Measurements from ENCODE around the gene IRGC.

The IRGC gene

GRCh38 chr19:43691755-43692154, 24.1 kb upstream of the IRGC start:
- DNase-seq (ENCODE audit: low spot score), result no peak

- DNase-seq (ENCODE audit: low spot score), result no peak
Measured at GRCh38 chr19:43692385-43692784, 23.5 kb upstream of the IRGC start.

- DNase-seq (ENCODE audit: low spot score), result no peak
Measured at GRCh38 chr19:43692877-43693276, 23.0 kb upstream of the IRGC start.

GRCh38 chr19:43694553-43694952, 21.3 kb upstream of the IRGC start:
- DNase-seq (ENCODE audit: low spot score), result no peak

- no peak for DNase-seq (ENCODE audit: low spot score)
Measured at GRCh38 chr19:43695985-43696704, 19.7 kb upstream of the IRGC start.

- DNase-seq (ENCODE audit: low spot score), result no peak
Measured at GRCh38 chr19:43697295-43697694, 18.6 kb upstream of the IRGC start.

DNA sequence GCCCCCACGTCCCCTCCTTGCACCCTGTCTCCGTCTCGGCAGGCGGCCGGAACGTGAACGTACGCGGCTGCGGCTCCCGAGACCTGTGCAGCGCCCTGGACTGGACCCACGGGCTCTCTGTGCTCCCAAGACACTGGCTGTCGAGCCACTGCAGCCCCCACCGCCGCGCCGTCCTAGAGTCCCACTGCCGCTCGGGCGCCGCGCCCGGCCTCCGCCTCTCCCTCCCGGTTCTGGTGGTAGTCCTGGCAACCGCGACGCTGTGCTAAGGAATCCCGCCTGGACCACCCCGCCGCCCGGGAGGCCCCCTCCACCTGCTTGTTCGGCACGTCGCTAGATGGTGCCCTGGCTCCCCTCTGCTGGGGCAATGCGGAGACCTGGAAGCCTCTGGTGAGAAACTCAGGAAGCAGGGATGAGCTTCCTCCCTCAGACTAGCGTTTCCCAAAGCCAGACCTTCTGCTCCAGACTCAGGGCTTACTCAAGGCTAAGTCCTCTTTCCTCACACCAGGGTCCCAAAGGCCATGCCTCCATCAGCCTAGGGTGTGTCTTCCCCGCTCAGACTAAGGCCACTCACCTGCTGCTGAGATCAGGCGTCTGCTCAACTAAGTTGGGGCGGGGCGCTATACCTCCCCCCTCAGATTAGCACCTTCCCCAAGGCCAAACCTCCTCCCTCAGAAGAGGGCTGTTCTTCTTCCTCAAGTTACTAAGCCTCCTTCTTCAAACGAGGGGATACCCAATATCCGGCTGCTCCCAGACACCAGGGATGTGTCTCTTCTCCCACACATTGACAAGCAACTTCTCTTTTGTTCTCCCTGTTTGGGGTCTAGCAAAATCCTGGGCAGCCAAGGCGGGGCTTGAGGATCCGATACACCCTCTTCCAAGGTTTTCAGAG, 16.1 kb upstream of the IRGC start:
- no peak for DNase-seq (ENCODE audit: low spot score)

DNA sequence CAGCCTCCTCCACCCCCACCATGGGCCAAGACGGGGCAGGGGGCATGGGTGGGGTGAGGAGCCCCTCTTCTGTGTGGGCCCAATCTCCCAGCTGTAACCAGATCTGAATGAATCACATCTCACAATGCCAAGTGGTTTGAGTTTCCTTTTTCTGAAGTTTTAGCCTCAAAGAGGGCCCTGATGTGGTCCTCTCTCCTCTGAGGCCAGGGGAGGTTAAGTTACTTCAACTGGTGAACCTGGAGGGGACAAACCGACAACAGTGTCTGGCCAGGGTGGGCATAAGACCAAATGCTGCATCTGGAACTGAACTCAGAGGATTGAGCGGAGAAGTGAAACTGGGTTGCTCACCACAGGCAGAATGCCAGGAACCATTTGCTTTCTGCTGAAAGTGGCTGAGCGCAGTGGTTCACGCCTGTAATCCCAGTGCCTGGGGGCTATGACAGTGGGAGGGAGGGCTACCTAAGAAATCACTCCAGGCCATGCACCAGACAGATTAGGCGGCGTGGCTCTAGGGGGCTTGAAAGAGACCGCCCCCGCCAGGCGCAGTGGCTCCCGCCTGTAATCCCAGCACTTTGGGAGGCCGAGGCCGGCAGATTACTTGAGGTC, 15.4 kb upstream of the IRGC start:
- no peak for DNase-seq (ENCODE audit: low spot score)

DNA sequence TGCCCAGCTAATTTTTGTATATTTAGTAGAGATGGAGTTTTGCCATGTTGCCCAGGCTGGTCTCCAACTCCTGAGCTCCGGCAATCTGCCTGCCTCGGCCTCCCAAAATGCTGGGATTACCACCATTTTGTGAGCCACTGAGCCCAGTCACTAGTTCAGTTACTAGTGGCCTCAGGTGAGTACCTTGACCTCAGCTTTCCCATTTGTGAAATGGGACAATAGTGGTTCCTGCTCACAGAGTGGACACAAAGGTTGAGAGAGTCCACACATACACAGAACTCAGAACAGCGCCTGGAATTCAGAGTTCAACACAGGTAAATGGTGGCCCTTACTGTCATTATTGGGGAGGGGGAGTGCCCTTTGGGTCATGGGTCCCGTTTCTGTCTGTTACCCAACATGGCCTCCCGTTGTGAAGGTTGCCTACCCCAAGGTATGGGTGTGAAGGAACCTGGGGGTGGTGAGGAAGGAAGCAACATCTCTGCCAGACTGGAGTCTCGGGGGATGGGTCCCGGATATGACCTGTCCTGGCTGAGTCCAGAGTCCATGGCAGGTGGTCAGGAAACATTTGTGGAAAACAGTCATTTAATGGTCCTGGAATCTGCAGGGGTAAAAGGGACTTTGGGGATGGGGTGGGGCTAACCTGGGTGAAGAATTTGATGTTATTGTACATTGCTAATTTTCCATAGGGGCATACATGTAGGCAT, 11.7 kb upstream of the IRGC start:
- DNase-seq (ENCODE audit: low spot score), result peak; percentile 14

DNA sequence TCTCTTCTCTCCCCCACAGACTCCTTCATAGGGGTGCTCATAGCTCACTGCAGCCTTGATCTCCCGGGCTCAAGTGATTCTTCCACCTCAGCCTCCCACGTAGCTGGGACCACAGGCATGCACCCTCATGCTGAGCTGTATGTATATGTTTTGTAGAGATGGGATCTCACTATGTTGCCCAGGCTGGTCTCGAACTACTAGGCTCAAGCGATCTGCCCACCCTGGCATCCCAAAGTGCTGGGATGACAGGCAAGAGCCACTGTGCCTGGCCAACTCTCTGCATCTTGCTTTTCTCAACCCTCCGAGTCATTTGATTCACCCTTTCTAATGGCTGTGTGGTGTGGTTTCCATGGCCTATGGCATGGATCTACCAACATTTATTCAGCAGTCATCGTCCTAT, 10.1 kb upstream of the IRGC start:
- DNase-seq (ENCODE audit: low spot score), result no peak

DNA sequence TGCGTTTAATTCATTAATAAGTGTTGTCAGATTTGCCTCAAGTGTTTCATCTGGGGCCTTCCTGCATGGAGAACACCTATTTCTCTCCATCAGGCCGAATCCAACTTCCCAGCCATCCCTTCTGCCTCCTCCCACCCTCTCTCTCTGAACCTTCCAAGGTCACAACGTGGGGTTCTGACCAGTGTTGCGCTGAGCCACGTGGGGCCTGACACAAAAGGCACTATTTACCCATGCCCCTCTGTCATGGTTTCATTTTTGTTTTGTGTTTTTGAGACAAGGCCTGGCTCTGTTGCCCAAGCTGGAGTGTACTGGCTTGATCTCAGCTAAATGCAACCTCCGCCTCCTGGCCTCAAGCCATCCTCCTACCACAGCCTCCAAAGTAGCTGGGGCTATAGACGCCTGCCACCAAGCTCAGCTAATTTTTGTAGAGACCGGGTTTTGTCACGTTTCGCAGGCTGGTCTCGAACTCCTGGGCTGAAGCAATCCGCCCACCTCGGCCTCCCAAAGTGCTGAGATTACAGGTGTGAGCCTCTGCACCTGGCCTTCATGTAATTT, 8.6 kb upstream of the IRGC start:
- DNase-seq (ENCODE audit: low spot score), result no peak

- DNase-seq (ENCODE audit: low spot score), result no peak
Measured at GRCh38 chr19:43708716-43709115, 7.2 kb upstream of the IRGC start.

GRCh38 chr19:43711751-43712355, 4.0 kb upstream of the IRGC start:
- peak; percentile 43 for DNase-seq (ENCODE audit: low spot score)

- no peak for DNase-seq (ENCODE audit: low spot score)
Measured at GRCh38 chr19:43713208-43713607, 2.7 kb upstream of the IRGC start.

- DNase-seq (ENCODE audit: low spot score), result no peak
Measured at GRCh38 chr19:43718627-43719377, 2.9 kb downstream of the IRGC start.

DNA sequence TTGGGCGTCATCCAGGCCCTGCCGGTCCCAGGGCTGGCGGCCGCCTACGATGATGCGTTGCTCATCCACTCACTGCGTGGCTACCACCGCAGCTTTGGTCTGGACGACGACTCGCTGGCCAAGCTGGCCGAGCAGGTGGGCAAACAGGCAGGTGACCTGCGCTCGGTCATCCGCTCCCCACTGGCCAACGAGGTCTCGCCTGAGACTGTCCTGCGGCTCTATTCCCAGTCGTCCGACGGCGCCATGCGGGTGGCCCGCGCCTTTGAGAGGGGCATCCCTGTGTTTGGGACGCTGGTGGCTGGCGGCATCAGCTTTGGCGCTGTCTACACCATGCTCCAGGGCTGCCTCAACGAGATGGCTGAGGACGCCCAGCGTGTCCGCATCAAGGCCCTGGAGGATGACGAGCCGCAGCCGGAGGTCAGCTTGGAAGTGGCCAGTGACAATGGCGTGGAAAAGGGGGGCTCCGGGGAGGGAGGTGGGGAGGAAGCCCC, 3.5 kb downstream of the IRGC start:
- no peak for DNase-seq (ENCODE audit: low spot score)

DNA sequence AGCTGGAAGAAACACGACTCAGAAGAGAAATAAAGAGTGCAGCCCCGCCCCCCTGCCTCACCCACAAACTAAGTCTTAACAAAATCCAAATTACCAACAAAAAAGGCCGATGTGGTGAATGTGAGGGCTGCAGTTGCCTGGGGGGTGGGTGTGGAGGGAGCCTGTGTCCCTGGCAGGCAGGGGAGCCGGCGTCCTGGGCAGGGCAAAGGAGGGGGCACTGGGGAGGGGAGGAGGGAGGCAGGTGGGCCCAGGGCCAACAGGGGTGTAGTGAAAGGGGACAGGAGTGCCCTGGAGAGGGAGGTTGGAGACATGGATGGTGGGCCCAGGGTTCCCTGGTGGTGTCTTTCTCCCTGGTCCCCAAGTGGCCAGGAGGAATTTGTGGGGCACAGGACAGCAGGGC, 4.0 kb downstream of the IRGC start:
- DNase-seq (ENCODE audit: low spot score), result no peak

DNA sequence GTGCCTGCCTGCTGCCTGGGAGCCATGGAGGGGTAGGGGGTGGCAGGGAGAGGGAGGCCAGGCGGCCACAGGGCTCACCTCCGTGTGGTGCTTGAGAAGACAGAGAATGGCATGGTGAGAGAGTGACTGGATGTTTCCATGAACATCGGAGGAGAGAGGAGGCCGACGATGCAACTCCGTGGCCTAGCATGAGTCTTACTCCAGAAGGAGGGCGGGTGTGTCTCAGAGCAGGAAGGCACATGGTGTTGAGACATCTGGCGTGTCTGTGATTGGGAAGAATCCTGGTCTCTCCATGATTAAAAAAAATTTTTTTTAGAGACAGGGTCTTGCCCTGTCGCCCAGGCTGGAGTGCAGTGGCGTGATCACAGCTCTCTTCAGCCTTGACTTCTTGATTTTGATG, 5.1 kb downstream of the IRGC start:
- no peak for DNase-seq (ENCODE audit: low spot score)

DNA sequence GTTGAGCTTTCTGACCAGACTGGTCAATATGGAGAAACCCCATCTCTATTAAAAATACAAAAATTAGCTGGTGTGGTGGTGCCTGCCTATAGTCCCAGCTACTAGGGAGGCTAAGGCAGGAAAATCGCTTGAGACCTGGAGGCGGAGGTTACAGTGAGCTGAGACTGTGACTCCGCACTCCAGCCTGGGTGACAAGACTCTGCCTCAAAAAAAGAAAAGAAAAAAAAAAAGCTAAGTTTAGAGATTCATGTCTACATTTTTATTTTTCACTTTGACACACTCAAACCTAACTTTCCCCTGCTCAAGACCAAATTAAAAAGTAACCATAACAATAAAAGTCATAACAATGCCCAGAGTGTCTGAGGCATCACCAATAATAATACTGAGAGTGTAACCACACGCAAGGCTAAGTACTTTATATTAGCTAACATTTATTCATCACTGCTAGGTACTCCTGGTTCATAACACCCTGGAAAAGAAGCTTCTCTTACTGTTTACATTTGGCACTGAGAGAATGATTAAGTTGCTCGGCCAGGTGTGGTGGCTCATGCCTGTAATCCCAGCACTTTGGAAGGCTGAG, 5.7 kb downstream of the IRGC start:
- DNase-seq (ENCODE audit: low spot score), result no peak

- no peak for DNase-seq (ENCODE audit: low spot score)
Measured at GRCh38 chr19:43723588-43723987, 7.7 kb downstream of the IRGC start.
